Ovary (tissue), 3 donors: ENCODE measurements around the gene HSD17B3.

Experiments used
- POLR2A ChIP-seq: fragments of 450-650 bp; IDR thresholded peaks from one replicate; pipeline ENCODE4 v1.6.1; 2017; ENCODE audit warnings: antibody characterized with exemption, mild to moderate bottlenecking, moderate library complexity
- TF ChIP-seq, protein P1 (sequence below), 3 donors: fragments of 450-650 bp in 2 of 3; fragments of 200-600 bp in 1 of 3; IDR thresholded peaks; one replicate each; pipeline versions ENCODE4 v1.5.1 to v1.8.0; 2016 to 2022; ENCODE audit warnings: antibody characterized with exemption in 3 of 3, mild to moderate bottlenecking in 1 of 3
- donor health status: DM: no; HTN: no; CAD: no.

DNA sequence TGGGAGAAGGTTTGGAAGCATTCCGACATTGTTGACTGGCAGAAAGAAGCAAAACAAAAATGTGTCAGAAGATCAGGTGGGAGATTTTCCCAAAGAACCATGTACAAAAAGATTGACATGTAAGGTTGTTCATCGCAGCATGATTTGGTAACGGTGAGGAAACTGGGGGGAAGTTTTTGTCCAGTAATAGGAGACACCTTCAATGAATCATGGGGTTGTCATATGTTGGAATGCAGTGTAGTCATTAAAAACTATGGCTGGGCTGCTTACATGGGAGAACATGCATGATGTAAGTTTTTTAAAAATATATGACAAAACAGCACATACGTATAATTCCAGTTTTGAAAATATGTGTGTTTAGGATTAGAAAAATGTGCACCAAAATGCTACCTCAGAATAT, 50.5 kb downstream of the HSD17B3 start:
- TF ChIP-seq POLR2A, result no peak
- TF ChIP-seq, protein P1, sequence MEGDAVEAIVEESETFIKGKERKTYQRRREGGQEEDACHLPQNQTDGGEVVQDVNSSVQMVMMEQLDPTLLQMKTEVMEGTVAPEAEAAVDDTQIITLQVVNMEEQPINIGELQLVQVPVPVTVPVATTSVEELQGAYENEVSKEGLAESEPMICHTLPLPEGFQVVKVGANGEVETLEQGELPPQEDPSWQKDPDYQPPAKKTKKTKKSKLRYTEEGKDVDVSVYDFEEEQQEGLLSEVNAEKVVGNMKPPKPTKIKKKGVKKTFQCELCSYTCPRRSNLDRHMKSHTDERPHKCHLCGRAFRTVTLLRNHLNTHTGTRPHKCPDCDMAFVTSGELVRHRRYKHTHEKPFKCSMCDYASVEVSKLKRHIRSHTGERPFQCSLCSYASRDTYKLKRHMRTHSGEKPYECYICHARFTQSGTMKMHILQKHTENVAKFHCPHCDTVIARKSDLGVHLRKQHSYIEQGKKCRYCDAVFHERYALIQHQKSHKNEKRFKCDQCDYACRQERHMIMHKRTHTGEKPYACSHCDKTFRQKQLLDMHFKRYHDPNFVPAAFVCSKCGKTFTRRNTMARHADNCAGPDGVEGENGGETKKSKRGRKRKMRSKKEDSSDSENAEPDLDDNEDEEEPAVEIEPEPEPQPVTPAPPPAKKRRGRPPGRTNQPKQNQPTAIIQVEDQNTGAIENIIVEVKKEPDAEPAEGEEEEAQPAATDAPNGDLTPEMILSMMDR (IDR thresholded peaks at IDR 0.05), result no peak
